Thoracic aorta (tissue), 2 donors: ENCODE results near the gene GRIK4. TPM values are rescaled to one million over a fixed set of nuclear protein-coding genes. Genes with fewer than 3 reads are reported as not detected.

Experiments
- ATAC-seq: fragments of 150-250 bp; one replicate; pipeline ENCODE4 v1.8.0; 2017; ENCODE audit warnings: low read depth; ENCODE audit not compliant: insufficient number of reproducible peaks, low FRiP score
- DNase-seq: peaks from one replicate; pipeline ENCODE4 v3.0.0-alpha.2; 2020; ENCODE audit warnings: low spot score
- H3K27ac ChIP-seq, 2 donors: fragments of 200-600 bp; sonication (generic); 1 replicate in 1 of 2; 2 replicates in 1 of 2; pipeline ENCODE4 v1.5.1; 2016; ENCODE audit warnings: mild to moderate bottlenecking in 2 of 2, moderate library complexity in 2 of 2
- H3K27me3 ChIP-seq: fragments of 200-600 bp; sonication (generic); replicated peaks from 2 replicates; pipeline ENCODE4 v1.6.0; 2016; ENCODE audit warnings: mild to moderate bottlenecking; ENCODE audit not compliant: insufficient read depth
- H3K36me3 ChIP-seq: fragments of 200-600 bp; sonication (generic); one replicate; pipeline ENCODE4 v1.5.1; 2016
- H3K4me1 ChIP-seq, 2 donors: fragments of 200-600 bp; sonication (generic); 1 replicate in 1 of 2; 2 replicates in 1 of 2; pipeline versions ENCODE4 v1.5.1 to v1.6.0; 2016; ENCODE audit warnings: low read depth in 2 of 2, mild to moderate bottlenecking in 1 of 2; ENCODE audit not compliant: control insufficient read depth in 1 of 2
- H3K4me3 ChIP-seq: fragments of 200-600 bp; sonication (generic); 2 replicates; pipeline ENCODE4 v1.5.1; 2016; ENCODE audit warnings: mild to moderate bottlenecking
- H3K9me3 ChIP-seq: fragments of 200-600 bp; sonication (generic); 2 replicates; pipeline ENCODE4 v1.5.1; 2016
- CTCF ChIP-seq: fragments of 200-600 bp; sonication (generic); IDR thresholded peaks from one replicate; pipeline ENCODE4 v1.5.1; 2019; ENCODE audit warnings: antibody characterized with exemption
- total RNA-seq, 2 donors: library from RNA; depleted of rRNA; stranded (reverse); fragments of >200 nt; gene quantifications; one replicate each; pipeline versions ENCODE4 v1.1.0 to v1.2.3, GENCODE V29; 2016

Gene GRIK4
- total RNA-seq, 2 donors from 2014 or later = not detected

- DNase-seq = no peak
- no peak for ATAC-seq
- Histone ChIP-seq H3K4me1 (no peaks in the 10 kb centered on the region), H3K9me3 (no peaks in the 10 kb centered on the region), H3K27me3 (no peaks in the 10 kb centered on the region), H3K4me3 (no peak overlapping the region), H3K27ac (no peak overlapping the region), H3K36me3 (no peaks in the 10 kb centered on the region)
- TF ChIP-seq CTCF = no peak
Measured at GRCh38 chr11:120634706-120635105, 123.2 kb downstream of the GRIK4 start.

GRCh38 chr11:120635136-120635810 is 123.7 kb downstream of the GRIK4 start:
- no peaks in the 10 kb centered on the region for H3K9me3 ChIP-seq
- no peak for DNase-seq
- H3K4me1 ChIP-seq = no peaks in the 10 kb centered on the region
- no peaks in the 10 kb centered on the region for H3K36me3 ChIP-seq
- no peak overlapping the region for H3K27ac ChIP-seq
- H3K4me3 ChIP-seq = no peak overlapping the region
- no peak for ATAC-seq
- no peaks in the 10 kb centered on the region for H3K27me3 ChIP-seq
- TF ChIP-seq CTCF = no peak

GRCh38 chr11:120637131-120637530 is 125.6 kb downstream of the GRIK4 start:
- no peaks in the 10 kb centered on the region for H3K9me3 ChIP-seq
- no peaks in the 10 kb centered on the region for H3K4me1 ChIP-seq
- no peak for DNase-seq
- no peak for TF ChIP-seq CTCF
- no peaks in the 10 kb centered on the region for H3K27me3 ChIP-seq
- H3K27ac ChIP-seq = no peak overlapping the region
- H3K4me3 ChIP-seq = no peak overlapping the region
- no peaks in the 10 kb centered on the region for H3K36me3 ChIP-seq
- no peak for ATAC-seq

GRCh38 chr11:120642196-120642894 is 130.8 kb downstream of the GRIK4 start:
- no peaks in the 10 kb centered on the region for H3K36me3 ChIP-seq
- TF ChIP-seq CTCF = no peak
- no peaks in the 10 kb centered on the region for H3K9me3 ChIP-seq
- ATAC-seq = no peak
- no peak for DNase-seq
- no peaks in the 10 kb centered on the region for H3K27me3 ChIP-seq
- H3K27ac ChIP-seq = no peak overlapping the region
- H3K4me1 ChIP-seq = no peaks in the 10 kb centered on the region
- H3K4me3 ChIP-seq = no peak overlapping the region

- DNase-seq (no peak), ATAC-seq (no peak)
- no peaks in the 10 kb centered on the region for H3K9me3 ChIP-seq
- H3K4me1 ChIP-seq = no peaks in the 10 kb centered on the region
- no peaks in the 10 kb centered on the region for H3K36me3 ChIP-seq
- H3K4me3 ChIP-seq = no peak overlapping the region
- TF ChIP-seq CTCF = no peak
- no peak overlapping the region for H3K27ac ChIP-seq
- no peaks in the 10 kb centered on the region for H3K27me3 ChIP-seq
Measured at GRCh38 chr11:120643284-120643683, 131.7 kb downstream of the GRIK4 start.
